BJ (cell line): Measurements from ENCODE around the gene C1GALT1. TPM values are rescaled to one million over a fixed set of nuclear protein-coding genes. Genes with fewer than 3 reads are reported as not detected.

Experiments used
- CTCF ChIA-PET: fragments of 350-600 bp; formaldehyde crosslinking; extraction: SDS; loops from one replicate; lab custom pipeline; 2021; ENCODE audit warnings: antibody characterized with exemption, inconsistent platforms; lab: Yijun Ruan, JAX
- POLR2A ChIA-PET: fragments of 300-600 bp; sonication (Branson Sonifier 250); formaldehyde crosslinking; extraction: SDS; loops from one replicate; lab custom pipeline; 2021; ENCODE audit warnings: antibody characterized with exemption; lab: Charles Lee
- DNase-seq: peaks from one replicate; pipeline ENCODE4 v3.0.0-alpha.2; 2011; ENCODE audit warnings: low read depth
- H3K27me3 ChIP-seq: 2 replicates; pipeline ENCODE4 v1.6.0; 2011; ENCODE audit warnings: low read length; ENCODE audit not compliant: control insufficient read depth, insufficient read depth
- H3K36me3 ChIP-seq: 2 replicates; pipeline ENCODE4 v1.5.1; 2011; ENCODE audit warnings: low read length; ENCODE audit not compliant: control insufficient read depth, insufficient read depth
- H3K4me3 ChIP-seq: 2 replicates; pipeline ENCODE4 v1.5.1; 2011; ENCODE audit warnings: low read depth, mild to moderate bottlenecking, control low read depth, low read length
- CTCF ChIP-seq: IDR thresholded peaks from 2 replicates; pipeline ENCODE4 v1.5.1; 2011; ENCODE audit warnings: low read depth, mild to moderate bottlenecking, control low read depth, inconsistent platforms, low read length, moderate library complexity; ENCODE audit not compliant: insufficient read depth
- polyA plus RNA-seq: library from polyadenylated mRNA; depleted of rRNA; stranded (reverse); fragments of >200 nt; gene quantifications from 2 replicates; pipeline ENCODE4 v1.2.3, GENCODE V29; 2011

C1GALT1 gene
- polyA plus RNA-seq, 1 experiment, result 7.9 TPM

DNA sequence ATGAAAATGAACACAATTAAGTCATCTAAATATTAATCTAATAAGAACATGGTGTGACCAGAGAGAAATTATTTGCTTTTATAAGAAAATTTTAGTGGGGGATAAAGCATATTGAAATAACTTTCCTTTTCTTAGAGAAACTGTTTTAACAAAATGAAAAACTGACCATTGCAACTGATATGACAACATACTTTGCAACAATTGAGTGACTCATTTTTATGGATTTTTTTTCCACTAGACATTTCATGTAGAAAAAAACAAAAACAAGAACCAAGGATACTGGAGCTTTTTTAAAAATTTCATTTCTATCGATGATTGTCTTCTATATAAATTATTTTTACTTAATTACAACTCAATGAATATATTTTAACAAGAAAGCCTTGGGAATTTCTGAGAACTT lies 90.0 kb downstream of the C1GALT1 start:
- TF ChIP-seq CTCF, result no peak
- CTCF ChIA-PET, result no interaction called here
- POLR2A ChIA-PET, result no interaction called here
- no peaks in the 10 kb centered on the region for H3K36me3 ChIP-seq
- no peak overlapping the region for H3K4me3 ChIP-seq
- no peak for DNase-seq
- H3K27me3 ChIP-seq, result no peaks in the 10 kb centered on the region

- no peaks in the 10 kb centered on the region for H3K36me3 ChIP-seq
- DNase-seq, result no peak
- ChIA-PET POLR2A (no interaction called here), CTCF (no interaction called here)
- no peak for TF ChIP-seq CTCF
- H3K27me3 ChIP-seq, result no peaks in the 10 kb centered on the region
- H3K4me3 ChIP-seq, result no peak overlapping the region
Observed at GRCh38 chr7:7274782-7275181, 92.4 kb downstream of the C1GALT1 start.

- no peak overlapping the region for H3K4me3 ChIP-seq
- POLR2A ChIA-PET, result no interaction called here
- CTCF ChIA-PET, result no interaction called here
- no peaks in the 10 kb centered on the region for H3K27me3 ChIP-seq
- DNase-seq, result no peak
- TF ChIP-seq CTCF, result no peak
- H3K36me3 ChIP-seq, result no peaks in the 10 kb centered on the region
Observed at GRCh38 chr7:7276161-7276560, 93.8 kb downstream of the C1GALT1 start.

GRCh38 chr7:7290429-7291122 lies 108.2 kb downstream of the C1GALT1 start:
- CTCF ChIA-PET, result interaction anchor here (1.4 kb wide), 1 partner anchor 10 kb away, joined by 4 read pairs; no protein-coding TSS in a partner anchor
- no peak for DNase-seq
- POLR2A ChIA-PET, result no interaction called here
- no peak for TF ChIP-seq CTCF
- Histone ChIP-seq H3K36me3 (no peaks in the 10 kb centered on the region), H3K27me3 (no peaks in the 10 kb centered on the region), H3K4me3 (no peak overlapping the region)

DNA sequence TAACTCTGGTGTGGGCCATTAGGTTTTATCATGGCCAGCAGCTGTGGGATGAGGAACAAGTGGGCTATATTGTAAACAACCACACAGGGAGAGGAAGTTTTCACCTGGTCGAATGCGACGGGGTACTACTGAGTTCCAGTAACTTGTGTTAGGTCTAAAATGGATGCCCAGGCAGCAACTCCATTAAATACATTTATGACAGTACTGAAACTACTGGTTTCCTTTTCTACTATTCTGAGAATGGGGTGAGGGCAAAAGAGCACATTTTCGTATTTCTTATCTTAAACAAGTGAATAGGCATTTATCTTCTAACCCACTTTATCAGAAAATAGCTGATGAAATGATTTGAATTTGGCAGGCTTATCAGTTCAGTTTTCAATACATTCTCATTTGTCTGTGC lies 109.7 kb downstream of the C1GALT1 start:
- no peak for DNase-seq
- Histone ChIP-seq H3K4me3 (no peak overlapping the region), H3K36me3 (no peaks in the 10 kb centered on the region), H3K27me3 (no peaks in the 10 kb centered on the region)
- ChIA-PET POLR2A (no interaction called here), CTCF (no interaction called here)
- TF ChIP-seq CTCF, result no peak
